GM23338 (cell line): ENCODE results near the gene CRYZL1. TPM values are rescaled to one million over a fixed set of nuclear protein-coding genes. Genes with fewer than 3 reads are reported as not detected.

ENCODE experiments used
- ATAC-seq: fragments of 200-7000 bp; cut with Tn5 transposase; 3 replicates; pipeline ENCODE4 v1.9.1; 2020
- DNase-seq: peaks from one replicate; pipeline ENCODE4 v3.0.0-alpha.2; 2015; ENCODE audit warnings: low spot score
- H2AFZ ChIP-seq: fragments of 200-600 bp; sonication (generic); 2 replicates; pipeline ENCODE4 v1.8.0; 2016; ENCODE audit warnings: antibody characterized with exemption, mild to moderate bottlenecking, moderate library complexity
- H3F3A ChIP-seq: fragments of 200-600 bp; sonication (generic); replicated peaks from 2 replicates; pipeline ENCODE4 v1.8.0; 2017; ENCODE audit warnings: antibody characterized with exemption, mixed run types, low read depth
- H3K27ac ChIP-seq: fragments of 200-600 bp; sonication (generic); 2 replicates; pipeline ENCODE4 v1.6.1; 2016; ENCODE audit warnings: low read depth
- H3K27me3 ChIP-seq: fragments of 200-600 bp; sonication (generic); 2 replicates; pipeline ENCODE4 v1.8.0; 2016; ENCODE audit warnings: mild to moderate bottlenecking, mixed run types, moderate library complexity; ENCODE audit not compliant: insufficient read depth
- H3K36me3 ChIP-seq: fragments of 200-600 bp; sonication (generic); 2 replicates; pipeline ENCODE4 v1.8.0; 2016; ENCODE audit warnings: mild to moderate bottlenecking; ENCODE audit not compliant: insufficient read depth
- H3K4me1 ChIP-seq: fragments of 200-600 bp; sonication (generic); 2 replicates; pipeline ENCODE4 v1.8.0; 2016; ENCODE audit warnings: mild to moderate bottlenecking, moderate library complexity; ENCODE audit not compliant: insufficient read depth
- H3K4me2 ChIP-seq: fragments of 200-600 bp; sonication (generic); 2 replicates; pipeline ENCODE4 v1.7.1; 2017; ENCODE audit warnings: mixed run types
- H3K4me3 ChIP-seq: fragments of 200-600 bp; sonication (generic); 2 replicates; pipeline ENCODE4 v1.6.1; 2016; ENCODE audit warnings: mixed run types
- H3K79me2 ChIP-seq: fragments of 200-600 bp; sonication (generic); replicated peaks from 2 replicates; pipeline ENCODE4 v1.8.0; 2017; ENCODE audit warnings: mild to moderate bottlenecking; ENCODE audit not compliant: insufficient read depth
- H3K9me2 ChIP-seq: fragments of 200-600 bp; sonication (generic); 2 replicates; pipeline ENCODE4 v1.8.0; 2017; ENCODE audit not compliant: insufficient read depth
- H4K20me1 ChIP-seq: fragments of 200-600 bp; sonication (generic); replicated peaks from 2 replicates; pipeline ENCODE4 v1.8.0; 2017; ENCODE audit warnings: mild to moderate bottlenecking; ENCODE audit not compliant: insufficient read depth
- H3K27ac Mint-ChIP-seq: 2 replicates; pipeline ENCODE4 v1.8.0; 2020; ENCODE audit warnings: inconsistent platforms, mild to moderate bottlenecking, moderate library complexity, mixed read lengths
- H3K27me3 Mint-ChIP-seq: 3 replicates; pipeline ENCODE4 v1.8.0; 2022; ENCODE audit warnings: low read depth, mild to moderate bottlenecking, moderate library complexity, mixed read lengths, inconsistent platforms; ENCODE audit not compliant: insufficient read depth, poor library complexity
- H3K36me3 Mint-ChIP-seq: 3 replicates; pipeline ENCODE4 v1.8.0; 2021; ENCODE audit warnings: low read depth, mild to moderate bottlenecking, inconsistent platforms, moderate library complexity, mixed read lengths
- H3K4me1 Mint-ChIP-seq: 3 replicates; pipeline ENCODE4 v1.8.0; 2020; ENCODE audit warnings: mild to moderate bottlenecking, inconsistent platforms, mixed read lengths
- H3K4me3 Mint-ChIP-seq: 3 replicates; pipeline ENCODE4 v1.8.0; 2021; ENCODE audit warnings: moderate library complexity, mild to moderate bottlenecking, inconsistent platforms, mixed read lengths
- H3K9me3 Mint-ChIP-seq: 3 replicates; pipeline ENCODE4 v1.8.0; 2020; ENCODE audit warnings: moderate library complexity, mild to moderate bottlenecking, inconsistent platforms, mixed read lengths
- CREB1 ChIP-seq: fragments of 250-450 bp; sonication (Bioruptor Pico); IDR thresholded peaks from 2 replicates; pipeline ENCODE4 v1.5.0; 2020; ENCODE audit warnings: low read depth, mild to moderate bottlenecking, moderate library complexity
- CTCF ChIP-seq, 2 experiments: fragments of 200-600 bp in 1 of 2; sonication (generic) in 1 of 2; conservative IDR thresholded peaks; 2 replicates each; pipeline versions ENCODE4 v1.5.1 to v1.6.1; 2016 to 2017; ENCODE audit warnings: antibody characterized with exemption in 2 of 2, low read depth in 2 of 2, mild to moderate bottlenecking in 2 of 2, moderate library complexity in 1 of 2
- EZH2 ChIP-seq: fragments of 200-600 bp; sonication (generic); IDR thresholded peaks from one replicate; pipeline ENCODE4 v1.8.0; 2017; ENCODE audit warnings: antibody characterized with exemption, mild to moderate bottlenecking, low read depth; ENCODE audit not compliant: unreplicated experiment
- EZH2phosphoT487 ChIP-seq: fragments of 200-600 bp; sonication (generic); IDR thresholded peaks from one replicate; pipeline ENCODE4 v1.8.1; 2018; ENCODE audit warnings: antibody characterized with exemption; ENCODE audit not compliant: unreplicated experiment
- JUNB ChIP-seq: IDR thresholded peaks from one replicate; pipeline ENCODE4 v1.6.1; 2016; ENCODE audit warnings: antibody characterized with exemption; ENCODE audit not compliant: unreplicated experiment
- NANOG ChIP-seq: IDR thresholded peaks from 2 replicates; pipeline ENCODE4 v1.6.1; 2016; ENCODE audit warnings: antibody characterized with exemption, borderline replicate concordance
- POLR2AphosphoS5 ChIP-seq: IDR thresholded peaks from 2 replicates; pipeline ENCODE4 v1.6.1; 2016; ENCODE audit warnings: antibody characterized with exemption, low read depth
- STAT1 ChIP-seq: IDR thresholded peaks from one replicate; pipeline ENCODE4 v1.6.1; 2016; ENCODE audit warnings: antibody characterized with exemption; ENCODE audit not compliant: unreplicated experiment
- ZNF114 ChIP-seq: fragments of 250-450 bp; sonication (Bioruptor Pico); IDR thresholded peaks from 2 replicates; pipeline ENCODE4 v1.5.0; 2020; ENCODE audit warnings: mild to moderate bottlenecking, moderate library complexity
- ZNF331 ChIP-seq: fragments of 250-450 bp; sonication (Bioruptor Pico); IDR thresholded peaks from 2 replicates; pipeline ENCODE4 v1.5.0; 2020; ENCODE audit warnings: low read depth, mild to moderate bottlenecking, moderate library complexity
- polyA plus RNA-seq: library from polyadenylated mRNA; unstranded; fragments of >200 nt; fragmentation: Nextera tagmentation; extraction: Ambion mirVana; gene quantifications from 2 replicates; pipeline ENCODE4 v1.2.1, GENCODE V29; 2016
- total RNA-seq: library from RNA; depleted of rRNA; stranded (reverse); fragments of >200 nt; shearing (Covaris generic); gene quantifications from 2 replicates; pipeline ENCODE4 v1.2.3, GENCODE V29; 2014
- TF ChIP-seq, protein P1 (sequence below): IDR thresholded peaks from one replicate; pipeline ENCODE4 v1.6.1; 2018; ENCODE audit warnings: antibody characterized with exemption; ENCODE audit not compliant: unreplicated experiment
- TF ChIP-seq, protein P2 (sequence below): IDR thresholded peaks from 2 replicates; pipeline ENCODE4 v1.6.1; 2016; ENCODE audit warnings: antibody characterized with exemption

The CRYZL1 gene
- total and polyA plus RNA-seq, 2 experiments from 2014 or later = 23.8 to 40.5 TPM

- TF ChIP-seq JUNB (no peak), EZH2phosphoT487 (no peak)
- TF ChIP-seq, protein P1, sequence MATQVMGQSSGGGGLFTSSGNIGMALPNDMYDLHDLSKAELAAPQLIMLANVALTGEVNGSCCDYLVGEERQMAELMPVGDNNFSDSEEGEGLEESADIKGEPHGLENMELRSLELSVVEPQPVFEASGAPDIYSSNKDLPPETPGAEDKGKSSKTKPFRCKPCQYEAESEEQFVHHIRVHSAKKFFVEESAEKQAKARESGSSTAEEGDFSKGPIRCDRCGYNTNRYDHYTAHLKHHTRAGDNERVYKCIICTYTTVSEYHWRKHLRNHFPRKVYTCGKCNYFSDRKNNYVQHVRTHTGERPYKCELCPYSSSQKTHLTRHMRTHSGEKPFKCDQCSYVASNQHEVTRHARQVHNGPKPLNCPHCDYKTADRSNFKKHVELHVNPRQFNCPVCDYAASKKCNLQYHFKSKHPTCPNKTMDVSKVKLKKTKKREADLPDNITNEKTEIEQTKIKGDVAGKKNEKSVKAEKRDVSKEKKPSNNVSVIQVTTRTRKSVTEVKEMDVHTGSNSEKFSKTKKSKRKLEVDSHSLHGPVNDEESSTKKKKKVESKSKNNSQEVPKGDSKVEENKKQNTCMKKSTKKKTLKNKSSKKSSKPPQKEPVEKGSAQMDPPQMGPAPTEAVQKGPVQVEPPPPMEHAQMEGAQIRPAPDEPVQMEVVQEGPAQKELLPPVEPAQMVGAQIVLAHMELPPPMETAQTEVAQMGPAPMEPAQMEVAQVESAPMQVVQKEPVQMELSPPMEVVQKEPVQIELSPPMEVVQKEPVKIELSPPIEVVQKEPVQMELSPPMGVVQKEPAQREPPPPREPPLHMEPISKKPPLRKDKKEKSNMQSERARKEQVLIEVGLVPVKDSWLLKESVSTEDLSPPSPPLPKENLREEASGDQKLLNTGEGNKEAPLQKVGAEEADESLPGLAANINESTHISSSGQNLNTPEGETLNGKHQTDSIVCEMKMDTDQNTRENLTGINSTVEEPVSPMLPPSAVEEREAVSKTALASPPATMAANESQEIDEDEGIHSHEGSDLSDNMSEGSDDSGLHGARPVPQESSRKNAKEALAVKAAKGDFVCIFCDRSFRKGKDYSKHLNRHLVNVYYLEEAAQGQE = no peak
Measured at GRCh38 chr21:33551664-33552063, 89.9 kb downstream of the CRYZL1 start (continued).

GRCh38 chr21:33550772-33551660 lies 90.5 kb downstream of the CRYZL1 start:
- H3K27me3 ChIP-seq = no peaks in the 10 kb centered on the region
- DNase-seq = no peak
- H3K9me3 Mint-ChIP-seq = no peaks in the 10 kb centered on the region
- H3K4me3 Mint-ChIP-seq = no peak overlapping the region
- peaks cover 94% of the 10 kb centered on the region for H3K36me3 Mint-ChIP-seq
- no peak overlapping the region for H2AFZ ChIP-seq
- H3K27ac ChIP-seq = no peak overlapping the region
- no peaks in the 10 kb centered on the region; the same call in 1 of the 3 replicates for H3K4me1 Mint-ChIP-seq
- TF ChIP-seq, protein P2, sequence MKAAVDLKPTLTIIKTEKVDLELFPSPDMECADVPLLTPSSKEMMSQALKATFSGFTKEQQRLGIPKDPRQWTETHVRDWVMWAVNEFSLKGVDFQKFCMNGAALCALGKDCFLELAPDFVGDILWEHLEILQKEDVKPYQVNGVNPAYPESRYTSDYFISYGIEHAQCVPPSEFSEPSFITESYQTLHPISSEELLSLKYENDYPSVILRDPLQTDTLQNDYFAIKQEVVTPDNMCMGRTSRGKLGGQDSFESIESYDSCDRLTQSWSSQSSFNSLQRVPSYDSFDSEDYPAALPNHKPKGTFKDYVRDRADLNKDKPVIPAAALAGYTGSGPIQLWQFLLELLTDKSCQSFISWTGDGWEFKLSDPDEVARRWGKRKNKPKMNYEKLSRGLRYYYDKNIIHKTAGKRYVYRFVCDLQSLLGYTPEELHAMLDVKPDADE = no peak
- TF ChIP-seq ZNF331 (CRISPR knock-in tag) (no peak), ZNF114 (no peak), EZH2 (no peak), POLR2AphosphoS5 (no peak), EZH2phosphoT487 (no peak), CREB1 (CRISPR knock-in tag) (no peak), JUNB (no peak), CTCF (conservative IDR thresholded peaks at IDR 0.05; ENCODE audit: low read depth in 2 of 2) (no peak), NANOG (no peak), STAT1 (no peak)
- TF ChIP-seq, protein P1 = no peak
- H3K27ac Mint-ChIP-seq = no peak overlapping the region
- ATAC-seq = no peak
- H3K9me2 ChIP-seq = no peaks in the 10 kb centered on the region
- H3K36me3 ChIP-seq = peaks cover 69% of the 10 kb centered on the region
- H3K4me1 ChIP-seq = no peaks in the 10 kb centered on the region
- no peak overlapping the region for H3K4me2 ChIP-seq
- no peak overlapping the region for H3K4me3 ChIP-seq
- no peaks in the 10 kb centered on the region for H3K27me3 Mint-ChIP-seq
- H3K79me2 ChIP-seq = peaks cover 98% of the 10 kb centered on the region
- H4K20me1 ChIP-seq = peaks cover 51% of the 10 kb centered on the region
- H3F3A ChIP-seq = peaks cover 10% of the 10 kb centered on the region; the same call in 1 of the 2 replicates
